GM10248 (cell line): Measurements from ENCODE around the gene GPR162.

Experiments used
- CTCF ChIA-PET: fragments of 300-600 bp; sonication (Branson Sonifier 250); formaldehyde crosslinking; extraction: SDS; loops from one replicate; lab custom pipeline; 2021; ENCODE audit warnings: antibody characterized with exemption; lab: Yijun Ruan, JAX
- POLR2A ChIA-PET: fragments of 350-650 bp; sonication (Branson Sonifier 250); formaldehyde crosslinking; extraction: SDS; loops from one replicate; lab custom pipeline; 2020; ENCODE audit warnings: antibody characterized with exemption; lab: Yijun Ruan, JAX
- DNase-seq: peaks from one replicate; pipeline ENCODE4 v3.0.0; 2012; ENCODE audit errors: extremely low spot score
- TF ChIP-seq, protein P1 (sequence below): IDR thresholded peaks from 2 replicates; pipeline ENCODE4 v1.5.1; 2012; ENCODE audit warnings: mild to moderate bottlenecking, low read depth; ENCODE audit errors: extremely low read depth, missing control alignments, control extremely low read depth

Gene GPR162

DNA sequence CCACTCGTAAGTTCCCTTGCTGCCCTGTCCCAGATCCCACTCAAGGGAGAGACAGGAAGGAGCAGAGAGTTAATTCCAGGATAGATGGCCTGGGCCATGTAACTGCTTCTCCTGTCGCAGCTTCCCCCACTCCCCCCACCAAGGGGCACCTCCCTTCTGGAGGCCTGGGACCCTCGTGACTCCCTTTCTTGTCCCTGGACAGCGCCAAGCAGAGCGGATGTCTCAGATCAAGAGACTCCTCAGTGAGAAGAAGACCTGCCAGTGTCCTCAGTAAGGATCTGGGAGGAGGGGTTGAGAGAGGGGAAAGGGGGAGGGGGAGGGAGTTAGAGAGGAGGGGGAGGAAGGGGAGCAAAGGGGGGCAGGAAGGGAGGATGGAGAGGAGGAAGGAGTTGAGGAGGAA lies 3.0 kb upstream of the GPR162 start:
- no peak for DNase-seq
- TF ChIP-seq, protein P1, sequence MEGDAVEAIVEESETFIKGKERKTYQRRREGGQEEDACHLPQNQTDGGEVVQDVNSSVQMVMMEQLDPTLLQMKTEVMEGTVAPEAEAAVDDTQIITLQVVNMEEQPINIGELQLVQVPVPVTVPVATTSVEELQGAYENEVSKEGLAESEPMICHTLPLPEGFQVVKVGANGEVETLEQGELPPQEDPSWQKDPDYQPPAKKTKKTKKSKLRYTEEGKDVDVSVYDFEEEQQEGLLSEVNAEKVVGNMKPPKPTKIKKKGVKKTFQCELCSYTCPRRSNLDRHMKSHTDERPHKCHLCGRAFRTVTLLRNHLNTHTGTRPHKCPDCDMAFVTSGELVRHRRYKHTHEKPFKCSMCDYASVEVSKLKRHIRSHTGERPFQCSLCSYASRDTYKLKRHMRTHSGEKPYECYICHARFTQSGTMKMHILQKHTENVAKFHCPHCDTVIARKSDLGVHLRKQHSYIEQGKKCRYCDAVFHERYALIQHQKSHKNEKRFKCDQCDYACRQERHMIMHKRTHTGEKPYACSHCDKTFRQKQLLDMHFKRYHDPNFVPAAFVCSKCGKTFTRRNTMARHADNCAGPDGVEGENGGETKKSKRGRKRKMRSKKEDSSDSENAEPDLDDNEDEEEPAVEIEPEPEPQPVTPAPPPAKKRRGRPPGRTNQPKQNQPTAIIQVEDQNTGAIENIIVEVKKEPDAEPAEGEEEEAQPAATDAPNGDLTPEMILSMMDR: no peak
- CTCF ChIA-PET: interaction anchor here (0.7 kb wide), 1 partner anchor 16 kb away, joined by 4 read pairs; no protein-coding TSS in a partner anchor
- POLR2A ChIA-PET: no interaction called here

GRCh38 chr12:6819106-6820030 lies 2.3 kb upstream of the GPR162 start:
- ChIA-PET POLR2A (no interaction called here), CTCF (interaction anchor here (1.8 to 7.6 kb wide), 2 partner anchors 10 to 22 kb away, joined by 4 to 41 read pairs; partner anchors contain the start of gene GNB3)
- DNase-seq: no peak
- TF ChIP-seq, protein P1: no peak

GRCh38 chr12:6820166-6820565 lies 1.5 kb upstream of the GPR162 start:
- TF ChIP-seq, protein P1: no peak
- POLR2A ChIA-PET: no interaction called here
- CTCF ChIA-PET: interaction anchor here (1.8 to 7.6 kb wide), 3 partner anchors 9 to 54 kb away, joined by 4 to 41 read pairs (median 12); partner anchors contain the start of genes GNB3 and PTMS
- no peak for DNase-seq

- CTCF ChIA-PET: interaction anchor here (1.0 to 7.6 kb wide), 6 partner anchors 8 to 56 kb away, joined by 3 to 42 read pairs (median 10); partner anchors contain the start of genes GNB3 and PTMS
- no peak for DNase-seq
- TF ChIP-seq, protein P1: no peak
- POLR2A ChIA-PET: no interaction called here
Observed at GRCh38 chr12:6822426-6823135, 960 bp downstream of the GPR162 start.

GRCh38 chr12:6823182-6824084 lies 1.8 kb downstream of the GPR162 start:
- ChIA-PET CTCF (interaction anchor here (0.7 to 7.6 kb wide), 8 partner anchors 11 to 89 kb away, joined by 3 to 60 read pairs (median 14); partner anchors contain the start of genes GNB3, MLF2 and PTMS), POLR2A (no interaction called here)
- DNase-seq: no peak
- TF ChIP-seq, protein P1: no peak
